Caco-2 (cell line): ENCODE data around the gene TMPRSS7. TPM values are rescaled to one million over a fixed set of nuclear protein-coding genes. Genes with fewer than 3 reads are reported as not detected.

ENCODE experiments used
- BruUV-seq: library from RNA; stranded (reverse); fragments of 400-500 nt; replicated peaks from 2 replicates; lab custom pipeline; 2021; lab: Mats Ljungman, UMichigan
- CTCF ChIA-PET: fragments of 300-600 bp; sonication (Branson Sonifier 250); formaldehyde crosslinking; loops from one replicate; lab custom pipeline; 2022; ENCODE audit warnings: antibody characterized with exemption; lab: Charles Lee
- POLR2A ChIA-PET: fragments of 300-600 bp; sonication (Branson Sonifier 250); formaldehyde crosslinking; loops from one replicate; lab custom pipeline; 2022; ENCODE audit warnings: antibody characterized with exemption; lab: Charles Lee
- DNase-seq, 2 experiments: peaks; one replicate each; pipeline versions ENCODE4 v3.0.0 to v3.0.0-alpha.2; 2020 to 2022
- H3K27me3 ChIP-seq: replicated peaks from 2 replicates; pipeline ENCODE4 v1.6.0; 2011; ENCODE audit warnings: low read length; ENCODE audit not compliant: control insufficient read depth, insufficient read depth
- H3K36me3 ChIP-seq: 2 replicates; pipeline ENCODE4 v1.5.1; 2011; ENCODE audit warnings: low read length; ENCODE audit not compliant: control insufficient read depth, insufficient read depth
- H3K4me1 ChIP-seq: fragments of 250-450 bp; sonication (Bioruptor Pico); 2 replicates; pipeline ENCODE4 v1.5.1; 2020; ENCODE audit warnings: mild to moderate bottlenecking
- H3K4me3 ChIP-seq: 2 replicates; pipeline ENCODE4 v1.5.1; 2011; ENCODE audit warnings: low read depth, mild to moderate bottlenecking, control low read depth, low read length
- H3K9me3 ChIP-seq: fragments of 250-450 bp; sonication (Bioruptor Pico); 2 replicates; pipeline ENCODE4 v1.5.1; 2020; ENCODE audit warnings: mild to moderate bottlenecking, moderate library complexity
- H3K27ac Mint-ChIP-seq: one replicate; pipeline ENCODE4 v1.8.0; 2022; ENCODE audit warnings: mixed read lengths; ENCODE audit not compliant: unreplicated experiment
- H3K27me3 Mint-ChIP-seq: one replicate; pipeline ENCODE4 v1.8.0; 2022; ENCODE audit warnings: mixed read lengths; ENCODE audit not compliant: insufficient read depth, unreplicated experiment
- H3K36me3 Mint-ChIP-seq: one replicate; pipeline ENCODE4 v1.8.0; 2022; ENCODE audit warnings: mild to moderate bottlenecking, mixed read lengths; ENCODE audit not compliant: insufficient read depth, unreplicated experiment
- H3K4me1 Mint-ChIP-seq: one replicate; pipeline ENCODE4 v1.8.0; 2022; ENCODE audit warnings: low read depth, mixed read lengths; ENCODE audit not compliant: unreplicated experiment
- H3K4me3 Mint-ChIP-seq: one replicate; pipeline ENCODE4 v1.8.0; 2022; ENCODE audit warnings: mild to moderate bottlenecking, moderate library complexity, mixed read lengths; ENCODE audit not compliant: unreplicated experiment
- H3K9me3 Mint-ChIP-seq: one replicate; pipeline ENCODE4 v1.8.0; 2022; ENCODE audit warnings: mixed read lengths; ENCODE audit not compliant: unreplicated experiment
- intact Hi-C: fragments of 100-400 bp; cut with micrococcal nuclease; formaldehyde crosslinking; loops from one replicate; pipeline ENCODE4 v1.10.0; 2022; ENCODE audit not compliant: unreplicated experiment
- total RNA-seq: library from RNA; stranded (reverse); gene quantifications from 2 replicates; pipeline ENCODE4 v1.2.3, GENCODE V29; 2022
- TF ChIP-seq, protein P1 (sequence below), 2 experiments: fragments of 200-600 bp in 1 of 2; IDR thresholded peaks; 1 replicate in 1 of 2; 2 replicates in 1 of 2; pipeline versions ENCODE4 v1.5.1 to v1.8.0; 2011 to 2022; ENCODE audit warnings: antibody characterized with exemption in 1 of 2, control low read depth in 1 of 2, inconsistent platforms in 1 of 2, low read depth in 1 of 2, low read length in 1 of 2, mild to moderate bottlenecking in 1 of 2, moderate library complexity in 1 of 2; ENCODE audit not compliant: insufficient read depth in 1 of 2, severe bottlenecking in 1 of 2, unreplicated experiment in 1 of 2

The TMPRSS7 gene
- total RNA-seq, 1 experiment from 2014 or later = 0.36 TPM

DNA sequence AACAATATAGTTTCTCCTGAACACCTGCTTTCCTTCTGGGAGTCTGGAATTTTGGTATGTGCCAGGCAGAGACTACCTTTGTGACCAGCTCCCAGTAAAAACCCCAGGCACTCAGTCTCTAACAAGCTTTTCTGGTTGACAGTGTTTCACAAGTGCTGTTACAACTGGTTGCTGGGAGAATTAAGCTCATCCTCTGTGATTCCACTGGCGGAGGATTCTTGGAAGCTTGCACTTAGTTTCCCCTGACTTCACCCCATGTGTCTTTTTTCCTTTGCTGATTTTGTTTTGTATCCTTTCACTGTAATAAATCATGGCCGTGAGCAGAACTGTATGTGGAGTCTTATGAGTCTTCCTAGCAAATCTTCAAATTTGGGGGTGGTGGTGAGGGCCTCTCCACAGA lies 41.5 kb upstream of the TMPRSS7 start:
- BruUV-seq = no TSS peak
- POLR2A ChIA-PET = no interaction called here
- Mint-ChIP-seq H3K9me3 (no peaks in the 10 kb centered on the region), H3K4me3 (no peak overlapping the region), H3K4me1 (no peaks in the 10 kb centered on the region), H3K36me3 (peaks cover 25% of the 10 kb centered on the region), H3K27me3 (no peaks in the 10 kb centered on the region), H3K27ac (no peak overlapping the region)
- Histone ChIP-seq H3K27me3 (no peaks in the 10 kb centered on the region), H3K4me1 (no peaks in the 10 kb centered on the region), H3K9me3 (no peaks in the 10 kb centered on the region), H3K4me3 (no peak overlapping the region), H3K36me3 (no peaks in the 10 kb centered on the region)
- intact Hi-C loops = no loop called here
- DNase-seq = no peak
- CTCF ChIA-PET = interaction anchor here (2.8 kb wide), 1 partner anchor 20 kb away, joined by 11 read pairs; no protein-coding TSS in a partner anchor
- TF ChIP-seq, protein P1, sequence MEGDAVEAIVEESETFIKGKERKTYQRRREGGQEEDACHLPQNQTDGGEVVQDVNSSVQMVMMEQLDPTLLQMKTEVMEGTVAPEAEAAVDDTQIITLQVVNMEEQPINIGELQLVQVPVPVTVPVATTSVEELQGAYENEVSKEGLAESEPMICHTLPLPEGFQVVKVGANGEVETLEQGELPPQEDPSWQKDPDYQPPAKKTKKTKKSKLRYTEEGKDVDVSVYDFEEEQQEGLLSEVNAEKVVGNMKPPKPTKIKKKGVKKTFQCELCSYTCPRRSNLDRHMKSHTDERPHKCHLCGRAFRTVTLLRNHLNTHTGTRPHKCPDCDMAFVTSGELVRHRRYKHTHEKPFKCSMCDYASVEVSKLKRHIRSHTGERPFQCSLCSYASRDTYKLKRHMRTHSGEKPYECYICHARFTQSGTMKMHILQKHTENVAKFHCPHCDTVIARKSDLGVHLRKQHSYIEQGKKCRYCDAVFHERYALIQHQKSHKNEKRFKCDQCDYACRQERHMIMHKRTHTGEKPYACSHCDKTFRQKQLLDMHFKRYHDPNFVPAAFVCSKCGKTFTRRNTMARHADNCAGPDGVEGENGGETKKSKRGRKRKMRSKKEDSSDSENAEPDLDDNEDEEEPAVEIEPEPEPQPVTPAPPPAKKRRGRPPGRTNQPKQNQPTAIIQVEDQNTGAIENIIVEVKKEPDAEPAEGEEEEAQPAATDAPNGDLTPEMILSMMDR (IDR thresholded peaks at IDR 0.05; ENCODE audit: insufficient read depth in 1 of 2, low read depth in 1 of 2, low read length in 1 of 2, severe bottlenecking in 1 of 2, unreplicated experiment in 1 of 2) = no peak

DNA sequence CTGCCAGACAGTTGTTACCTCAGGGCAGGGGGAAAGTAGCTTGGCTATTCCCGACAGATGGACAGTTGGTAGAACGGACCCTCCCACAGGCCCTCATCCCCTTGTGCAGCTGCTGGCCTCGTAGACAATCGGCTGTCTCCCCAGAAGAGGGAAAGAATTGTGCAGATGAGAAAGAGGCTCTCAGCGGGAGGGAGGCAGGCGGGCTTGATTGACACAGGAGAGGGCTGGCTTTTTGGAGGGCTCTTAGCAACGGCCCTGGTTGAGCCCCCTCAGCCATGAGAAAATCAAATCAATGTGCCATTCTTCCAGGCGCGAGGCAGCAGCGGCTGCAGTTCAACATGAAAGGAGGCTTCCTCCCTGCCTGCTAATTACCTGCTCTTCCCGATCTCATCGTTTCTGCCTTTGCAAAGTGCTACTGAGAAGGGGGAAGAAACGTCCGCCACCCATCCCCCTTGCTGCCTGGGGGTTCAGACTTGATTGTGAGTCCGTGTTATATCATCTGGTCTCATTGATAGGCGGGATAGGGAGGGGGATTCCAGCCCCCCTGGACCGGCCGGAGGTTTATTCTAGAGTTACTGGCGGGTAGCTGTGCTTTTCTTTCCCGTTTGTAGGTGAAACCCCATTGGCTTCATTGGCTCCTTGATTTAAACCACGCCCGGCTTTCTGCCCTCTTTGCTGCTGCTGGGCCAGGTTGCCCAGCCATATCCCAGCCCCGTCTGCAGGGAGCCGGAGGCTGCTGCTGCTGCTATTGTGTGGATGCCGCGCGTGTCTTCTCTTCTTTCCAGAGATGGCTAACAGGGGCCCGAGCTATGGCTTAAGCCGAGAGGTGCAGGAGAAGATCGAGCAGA lies 35.7 kb upstream of the TMPRSS7 start, which contains the start of gene TAGLN3:
TAGLN3 (plus strand) TSS at position 287 of the 848 bp plus-strand sequence; CDS start at position 788, 501 bp downstream.
- intact Hi-C loops = no loop called here
- Histone ChIP-seq H3K4me1 (no peaks in the 10 kb centered on the region), H3K4me3 (peak within 1 kb of the TSS; percentile 20), H3K9me3 (no peaks in the 10 kb centered on the region), H3K36me3 (no peaks in the 10 kb centered on the region), H3K27me3 (no peaks in the 10 kb centered on the region)
- Mint-ChIP-seq H3K36me3 (peaks cover 11% of the 10 kb centered on the region), H3K9me3 (no peaks in the 10 kb centered on the region), H3K27ac (no peak within 1 kb of the TSS), H3K27me3 (no peaks in the 10 kb centered on the region), H3K4me1 (peaks cover 18% of the 10 kb centered on the region), H3K4me3 (peak within 1 kb of the TSS; percentile 60)
- POLR2A ChIA-PET = no interaction called here
- CTCF ChIA-PET = interaction anchor here (0.7 to 1.6 kb wide), 3 partner anchors 10 to 400 kb away, joined by 3 to 4 read pairs (median 4); no protein-coding TSS in a partner anchor
- BruUV-seq = no TSS peak
- DNase-seq = no peak
- TF ChIP-seq, protein P1 (IDR thresholded peaks at IDR 0.05; ENCODE audit: insufficient read depth in 1 of 2, low read depth in 1 of 2, low read length in 1 of 2, severe bottlenecking in 1 of 2, unreplicated experiment in 1 of 2) = no peak

DNA sequence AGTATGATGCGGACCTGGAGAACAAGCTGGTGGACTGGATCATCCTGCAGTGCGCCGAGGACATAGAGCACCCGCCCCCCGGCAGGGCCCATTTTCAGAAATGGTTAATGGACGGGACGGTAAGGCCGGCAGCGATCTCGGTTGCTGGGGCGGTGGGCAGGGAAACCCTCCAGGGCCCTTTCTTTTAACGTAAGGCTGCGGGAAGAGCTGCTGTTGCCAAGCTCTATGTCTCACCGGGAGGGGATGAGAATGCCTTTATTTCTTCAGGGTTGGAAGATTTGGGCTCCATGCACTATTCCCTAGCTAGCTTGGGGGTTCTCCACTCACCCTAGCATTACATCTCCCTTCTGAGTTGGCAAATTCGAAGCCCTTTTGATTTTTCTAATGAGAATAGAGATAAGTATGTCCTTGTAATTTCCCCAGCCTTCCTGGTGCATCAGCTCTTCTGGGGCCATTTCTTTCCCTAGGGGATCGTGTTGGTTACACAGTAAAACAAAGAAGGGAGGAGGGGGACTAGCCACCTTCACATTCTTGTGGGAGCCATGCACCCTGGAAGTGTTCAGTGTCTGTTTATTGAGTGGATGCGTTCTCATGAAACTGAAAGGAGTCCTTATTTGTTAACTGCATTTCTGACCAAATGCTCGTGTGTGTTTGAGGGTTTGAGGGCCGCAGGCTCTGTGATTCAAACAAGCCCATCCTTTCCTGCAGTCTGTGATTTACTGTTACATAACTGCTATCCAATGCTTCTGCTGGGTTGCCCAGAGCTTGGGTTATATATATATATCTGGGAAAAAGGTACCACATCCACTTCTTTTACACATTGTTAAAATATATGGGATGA lies 34.8 kb upstream of the TMPRSS7 start:
- BruUV-seq = no TSS peak
- H3K27me3 ChIP-seq = no peaks in the 10 kb centered on the region
- peaks cover 5% of the 10 kb centered on the region for H3K4me1 ChIP-seq
- ChIA-PET POLR2A (no interaction called here), CTCF (interaction anchor here (1.5 kb wide), 1 partner anchor 11 kb away, joined by 4 read pairs; no protein-coding TSS in a partner anchor)
- no peaks in the 10 kb centered on the region for H3K36me3 ChIP-seq
- Mint-ChIP-seq H3K4me3 (peak overlapping the region; percentile 60), H3K4me1 (peaks cover 27% of the 10 kb centered on the region), H3K27me3 (no peaks in the 10 kb centered on the region), H3K9me3 (no peaks in the 10 kb centered on the region), H3K36me3 (peaks cover 11% of the 10 kb centered on the region), H3K27ac (no peak overlapping the region)
- no peak overlapping the region; the same call in 1 of the 2 replicates for H3K4me3 ChIP-seq
- intact Hi-C loops = no loop called here
- H3K9me3 ChIP-seq = no peaks in the 10 kb centered on the region
- TF ChIP-seq, protein P1 (IDR thresholded peaks at IDR 0.05; ENCODE audit: insufficient read depth in 1 of 2, low read depth in 1 of 2, low read length in 1 of 2, severe bottlenecking in 1 of 2, unreplicated experiment in 1 of 2) = no peak
- DNase-seq = no peak
